Measurements from ENCODE around the gene MEG3. TPM values are rescaled to one million over a fixed set of nuclear protein-coding genes. Genes with fewer than 3 reads are reported as not detected.

MEG3 gene
- total RNA-seq, 3 donors from 2014 or later (not counting 1 experiment from before 2014, with no cell fraction given) = 1.0 to 6.6 (median 1.9) TPM

DNA sequence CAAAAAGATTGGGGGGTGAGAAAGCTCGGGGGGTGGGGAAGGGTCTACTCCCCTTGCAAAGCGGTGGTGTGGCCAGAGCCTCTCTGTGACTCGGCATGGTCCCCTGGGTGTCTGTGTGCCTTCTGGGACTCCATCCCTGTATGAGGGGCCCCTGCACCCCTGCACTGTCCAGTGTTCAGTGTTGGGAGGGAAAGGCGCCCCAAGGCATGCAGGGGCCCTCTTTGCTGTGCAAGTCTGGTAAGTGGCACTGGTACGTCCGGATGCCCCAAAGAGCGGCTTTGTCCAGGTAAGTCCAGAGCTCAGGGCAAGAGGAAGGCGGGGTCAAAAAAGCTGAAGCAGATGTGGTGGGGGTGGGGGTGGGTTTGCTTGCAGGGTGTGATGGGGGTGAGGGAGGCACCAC lies 53.9 kb downstream of the MEG3 start:
- H3K27me3 ChIP-seq (ENCODE audit: control insufficient read depth, insufficient read depth, low read length) = no peaks in the 10 kb centered on the region
- no peak overlapping the region for H3K27ac ChIP-seq (ENCODE audit: low read length)
- H3K27me3 Mint-ChIP-seq (ENCODE audit: low read depth in 2 of 2) = no peaks in the 10 kb centered on the region
- H3K27ac Mint-ChIP-seq = no peak overlapping the region
- 90% methylated on average over 8 of the region's 8 CpGs for WGBS (ENCODE audit: insufficient coverage)
- no peak overlapping the region for H3K4me3 Mint-ChIP-seq
- DNase-seq = no peak
- H3K4me1 ChIP-seq (ENCODE audit: control insufficient read depth, insufficient read depth, low read length) = no peaks in the 10 kb centered on the region
- no peak for TF ChIP-seq CTCF (IDR thresholded peaks at IDR 0.05)
- H3K9me3 Mint-ChIP-seq = no peaks in the 10 kb centered on the region
- ATAC-seq = no peak
- no peaks in the 10 kb centered on the region for H3K9me3 ChIP-seq (ENCODE audit: control insufficient read depth, insufficient read depth, low read length)
- H3K4me1 Mint-ChIP-seq = no peaks in the 10 kb centered on the region
- H3K36me3 ChIP-seq (ENCODE audit: control insufficient read depth, insufficient read depth, low read length) = no peaks in the 10 kb centered on the region
- H3K36me3 Mint-ChIP-seq = no peaks in the 10 kb centered on the region
- intact Hi-C loops (cut with micrococcal nuclease) = no loop called here
- no peak overlapping the region for H3K4me3 ChIP-seq (ENCODE audit: low read length)

GRCh38 chr14:100880271-100881101 lies 54.6 kb downstream of the MEG3 start:
- Histone ChIP-seq H3K27me3 (ENCODE audit: control insufficient read depth, insufficient read depth, low read length) (no peaks in the 10 kb centered on the region), H3K36me3 (ENCODE audit: control insufficient read depth, insufficient read depth, low read length) (no peaks in the 10 kb centered on the region), H3K4me1 (ENCODE audit: control insufficient read depth, insufficient read depth, low read length) (no peaks in the 10 kb centered on the region), H3K4me3 (ENCODE audit: low read length) (no peak overlapping the region), H3K27ac (ENCODE audit: low read length) (no peak overlapping the region), H3K9me3 (ENCODE audit: control insufficient read depth, insufficient read depth, low read length) (no peaks in the 10 kb centered on the region)
- H3K4me1 Mint-ChIP-seq = no peaks in the 10 kb centered on the region
- DNase-seq = no peak
- intact Hi-C loops (cut with micrococcal nuclease) = no loop called here
- no peak for TF ChIP-seq CTCF (IDR thresholded peaks at IDR 0.05)
- H3K9me3 Mint-ChIP-seq = no peaks in the 10 kb centered on the region
- H3K27me3 Mint-ChIP-seq (ENCODE audit: low read depth in 2 of 2) = peaks cover 0 to 2% of the 10 kb centered on the region in 2 donors
- H3K27ac Mint-ChIP-seq = no peak overlapping the region
- WGBS (ENCODE audit: insufficient coverage) = 92% methylated on average over 34 of the region's 34 CpGs
- no peak for ATAC-seq
- H3K4me3 Mint-ChIP-seq = no peak overlapping the region
- H3K36me3 Mint-ChIP-seq = no peaks in the 10 kb centered on the region

DNA sequence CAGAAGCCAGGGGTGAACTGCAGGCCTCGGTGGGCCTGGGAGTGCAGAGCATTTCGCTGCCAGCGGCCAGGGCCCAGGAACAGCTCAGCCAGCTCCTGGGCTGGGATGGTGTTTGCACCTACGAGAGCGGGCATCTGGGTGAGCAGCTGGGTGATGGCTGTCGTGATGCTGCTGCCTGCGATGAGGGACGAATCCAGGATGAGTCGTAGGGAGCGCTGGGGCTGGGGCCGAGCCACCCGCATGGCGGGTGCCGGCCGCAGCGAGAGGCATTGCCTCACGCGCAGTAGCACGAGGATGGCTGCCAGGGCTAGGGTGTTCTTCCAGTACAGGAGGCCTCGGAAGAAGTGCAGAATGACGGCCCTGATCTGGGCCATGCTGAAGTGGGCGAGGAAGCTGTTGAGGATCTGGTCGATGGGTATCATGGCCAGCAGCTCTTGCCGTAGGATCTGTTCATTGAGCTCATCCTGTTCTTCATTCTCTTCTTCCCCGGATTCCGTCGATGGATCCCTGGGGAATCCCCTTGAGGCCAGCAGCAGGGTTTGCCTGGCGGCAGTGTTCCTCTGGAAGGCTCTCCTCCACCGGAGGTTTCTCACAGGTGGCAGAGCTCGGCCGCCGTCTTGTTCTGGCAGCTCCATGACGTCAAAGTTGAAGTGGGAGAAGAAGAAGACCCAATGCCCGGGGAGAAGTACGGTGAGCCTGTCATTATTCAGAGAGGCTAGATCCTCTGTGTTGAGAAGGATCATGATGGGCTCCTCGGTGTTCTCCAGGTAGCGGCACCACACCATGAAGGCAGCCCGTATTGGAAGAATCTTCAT lies 55.5 kb downstream of the MEG3 start:
- H3K4me1 ChIP-seq (ENCODE audit: control insufficient read depth, insufficient read depth, low read length) = no peaks in the 10 kb centered on the region
- no peaks in the 10 kb centered on the region for H3K9me3 ChIP-seq (ENCODE audit: control insufficient read depth, insufficient read depth, low read length)
- TF ChIP-seq CTCF (IDR thresholded peaks at IDR 0.05) = no peak
- 97% methylated on average over 38 of the region's 38 CpGs for WGBS (ENCODE audit: insufficient coverage)
- H3K9me3 Mint-ChIP-seq = no peaks in the 10 kb centered on the region
- no peak overlapping the region for H3K4me3 ChIP-seq (ENCODE audit: low read length)
- H3K36me3 Mint-ChIP-seq = no peaks in the 10 kb centered on the region
- ATAC-seq = no peak
- H3K4me3 Mint-ChIP-seq = no peak overlapping the region
- no peak overlapping the region for H3K27ac Mint-ChIP-seq
- intact Hi-C loops (cut with micrococcal nuclease) = no loop called here
- H3K4me1 Mint-ChIP-seq = no peaks in the 10 kb centered on the region
- no peaks in the 10 kb centered on the region for H3K36me3 ChIP-seq (ENCODE audit: control insufficient read depth, insufficient read depth, low read length)
- peaks cover 0 to 6% of the 10 kb centered on the region in 2 donors for H3K27me3 Mint-ChIP-seq (ENCODE audit: low read depth in 2 of 2)
- DNase-seq = no peak
- H3K27ac ChIP-seq (ENCODE audit: low read length) = no peak overlapping the region
- no peaks in the 10 kb centered on the region for H3K27me3 ChIP-seq (ENCODE audit: control insufficient read depth, insufficient read depth, low read length)

Data from natural killer cell (primary cell).